NOMO-1 treated with dmso at 0.1 percent for 144 hours (cell line): ENCODE measurements around the gene LMBR1.

Experiments
- DNase-seq: peaks from one replicate; lab custom pipeline; 2025; ENCODE audit not compliant: unreplicated experiment; lab: John Stamatoyannopoulos, UW

Gene LMBR1

GRCh38 chr7:156764016-156764669, 128.8 kb downstream of the LMBR1 start:
- no peak for DNase-seq

GRCh38 chr7:156759579-156760202, 133.3 kb downstream of the LMBR1 start:
- DNase-seq = no peak

GRCh38 chr7:156759143-156759542, 133.8 kb downstream of the LMBR1 start:
- no peak for DNase-seq

DNA sequence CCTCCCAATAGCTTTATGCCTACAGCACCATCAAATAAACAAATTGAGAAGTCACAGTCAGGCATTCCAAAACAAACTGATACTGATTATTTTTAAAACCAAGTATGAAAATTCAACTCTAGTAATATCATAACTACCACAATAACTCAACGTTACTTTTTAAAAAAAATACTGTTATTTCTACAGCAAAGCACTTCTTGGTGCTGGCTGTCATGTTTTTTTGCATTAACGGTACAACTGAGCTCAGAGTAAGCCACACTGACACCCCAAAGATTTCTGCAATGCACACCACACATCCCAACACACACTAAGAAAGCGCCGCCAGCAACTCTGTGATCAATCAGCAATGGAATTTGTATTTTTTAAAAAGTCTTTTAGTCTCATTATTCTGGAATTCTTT, 138.8 kb downstream of the LMBR1 start:
- no peak for DNase-seq

GRCh38 chr7:156753630-156754029, 139.4 kb downstream of the LMBR1 start:
- DNase-seq = no peak

GRCh38 chr7:156753229-156753560, 139.8 kb downstream of the LMBR1 start:
- no peak for DNase-seq

GRCh38 chr7:156752367-156753228, 140.4 kb downstream of the LMBR1 start:
- DNase-seq = no peak

GRCh38 chr7:156751319-156751718, 141.7 kb downstream of the LMBR1 start:
- no peak for DNase-seq

GRCh38 chr7:156747718-156748117, 145.3 kb downstream of the LMBR1 start:
- no peak for DNase-seq

DNA sequence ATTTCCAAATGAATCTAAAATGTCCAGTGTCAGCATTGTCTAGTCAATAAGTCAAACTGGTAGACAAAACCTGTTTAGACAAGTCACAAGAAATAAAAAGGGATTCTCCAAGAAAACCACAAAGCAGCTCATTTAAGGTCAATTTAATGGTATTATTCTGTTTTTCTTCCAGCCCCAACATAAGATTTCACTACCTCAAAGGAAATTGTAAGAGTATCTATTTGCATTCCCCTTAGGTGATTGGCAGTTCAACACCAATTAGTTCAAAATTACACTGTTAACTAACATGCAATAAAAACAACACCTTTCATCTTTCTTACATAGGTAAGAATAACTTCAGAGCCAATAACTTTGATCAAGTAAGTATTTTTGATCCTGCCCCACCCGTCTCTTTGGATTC, 146.1 kb downstream of the LMBR1 start:
- no peak for DNase-seq

GRCh38 chr7:156739596-156739995, 153.4 kb downstream of the LMBR1 start:
- no peak for DNase-seq

- no peak for DNase-seq
These were observed 157.1 kb downstream of the LMBR1 start for GRCh38 chr7:156735851-156736250.

GRCh38 chr7:156733638-156734037, 159.3 kb downstream of the LMBR1 start:
- no peak for DNase-seq

DNA sequence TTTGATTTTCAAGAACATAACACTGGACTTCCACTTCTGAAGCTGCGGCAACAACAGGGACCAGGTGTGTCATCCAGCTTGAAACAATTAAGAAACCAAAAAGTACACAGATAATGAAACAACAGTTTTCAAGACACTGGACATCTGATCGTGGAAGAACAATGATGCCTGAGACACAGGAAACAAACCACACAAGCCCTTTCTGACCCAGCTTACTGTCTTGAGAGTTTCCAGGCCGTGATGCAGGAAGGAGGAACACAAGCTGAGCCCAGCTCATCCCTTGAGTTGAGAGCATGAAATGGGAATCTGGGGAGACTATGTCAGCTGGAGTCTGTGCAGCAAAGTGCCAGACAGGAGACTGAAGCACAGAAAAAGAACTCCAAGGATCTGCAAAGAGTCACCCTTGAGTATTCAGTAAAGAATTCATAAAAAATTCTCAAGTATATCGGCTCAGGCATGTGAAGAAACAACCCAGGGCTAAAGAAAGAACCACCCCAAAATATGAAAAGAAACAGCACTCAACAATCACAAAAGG, 160.8 kb downstream of the LMBR1 start:
- DNase-seq = no peak

DNA sequence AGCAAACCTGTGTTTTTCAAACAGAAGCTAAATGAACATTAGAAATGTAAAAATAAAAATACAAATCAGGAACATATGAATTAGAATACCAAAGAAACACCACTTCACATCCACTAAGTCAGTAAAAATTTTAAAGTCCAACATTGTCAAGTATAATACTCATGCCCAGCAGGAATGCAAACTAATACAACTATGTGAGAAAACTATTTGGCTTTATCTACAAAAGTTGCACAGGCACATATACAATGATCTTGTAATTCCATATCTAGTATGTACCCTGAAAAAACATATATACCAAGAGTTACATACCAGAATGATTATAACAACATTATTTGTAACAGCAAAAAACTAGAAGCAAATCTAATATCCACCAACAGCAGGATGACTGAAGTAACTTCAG, 161.3 kb downstream of the LMBR1 start:
- no peak for DNase-seq

GRCh38 chr7:156725936-156726335, 167.0 kb downstream of the LMBR1 start:
- DNase-seq = no peak

DNA sequence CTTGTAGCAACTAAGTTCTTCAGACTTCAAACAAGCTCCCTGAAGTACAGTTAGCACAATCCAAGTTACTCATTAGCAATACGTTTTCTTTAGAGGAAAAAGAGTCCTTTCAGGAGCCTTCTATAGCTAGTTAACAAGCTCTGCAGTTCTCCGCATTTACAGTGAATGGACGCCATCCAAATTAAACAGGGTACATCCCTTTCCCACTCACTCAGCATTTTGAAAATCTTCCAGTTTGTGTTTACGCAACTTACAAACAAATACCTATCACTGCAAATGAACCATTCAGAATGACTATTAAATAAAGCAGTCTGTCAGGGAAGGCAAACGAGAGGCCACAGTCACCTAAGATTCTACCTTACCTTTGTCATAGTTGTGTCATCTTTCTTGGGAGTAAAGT, 167.9 kb downstream of the LMBR1 start:
- DNase-seq = no peak

DNA sequence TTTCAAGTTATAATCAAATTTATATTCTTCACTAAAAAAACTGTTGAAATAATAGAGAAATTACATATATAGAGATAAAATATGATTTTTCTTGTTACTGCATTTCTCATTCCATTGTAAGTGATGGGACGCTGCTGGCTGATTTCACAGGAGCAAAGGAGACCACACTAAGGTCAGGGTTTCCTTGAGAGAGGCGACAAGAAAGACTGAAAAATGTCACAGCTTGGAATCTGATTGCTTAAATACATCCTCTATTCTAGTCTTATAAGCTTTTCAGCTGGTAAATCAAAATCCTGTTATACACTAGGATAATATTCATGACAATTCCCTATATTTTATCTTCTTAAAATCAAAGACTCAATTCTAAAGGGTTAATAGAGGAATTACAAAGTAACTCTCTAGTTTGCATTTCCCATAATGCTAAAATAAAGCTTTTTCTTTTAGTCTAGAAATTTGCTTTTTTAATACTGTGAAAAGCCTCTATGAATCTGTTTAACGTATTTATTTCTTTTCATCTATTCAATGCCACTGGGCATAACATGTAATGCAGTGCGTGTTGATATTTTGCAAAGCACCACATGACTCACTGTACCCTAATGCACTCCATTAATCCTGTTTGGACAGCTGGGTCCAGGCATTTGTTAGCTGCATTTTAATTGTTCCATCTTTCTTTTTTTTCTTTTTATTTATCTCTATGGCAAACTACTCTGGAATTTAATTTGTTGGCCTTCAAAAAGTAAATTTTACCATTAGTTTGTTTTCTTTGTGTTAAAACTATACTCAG, 170.7 kb downstream of the LMBR1 start:
- DNase-seq = no peak

- DNase-seq = no peak
These were observed 189.1 kb downstream of the LMBR1 start for GRCh38 chr7:156703773-156704482.

DNA sequence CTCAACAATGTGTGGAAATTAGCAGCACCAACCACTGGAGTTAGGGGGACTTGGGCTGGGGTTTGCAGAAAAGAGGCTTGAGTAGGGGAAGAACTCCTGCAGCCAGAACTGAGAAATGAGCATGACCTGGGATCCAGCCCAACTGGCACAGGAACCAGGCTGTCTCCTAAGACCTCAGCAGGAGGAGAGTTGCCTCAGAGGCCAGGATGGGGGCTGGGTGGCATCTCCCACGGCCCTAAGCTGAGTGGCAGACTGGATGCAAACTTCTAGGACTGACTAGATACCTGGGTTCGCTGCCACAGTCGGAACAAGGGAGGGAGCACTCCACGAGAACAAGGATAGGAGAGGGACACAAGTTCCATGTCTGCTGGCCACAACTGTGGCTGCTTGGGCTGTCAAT, 189.8 kb downstream of the LMBR1 start:
- no peak for DNase-seq

- DNase-seq = no peak
These were observed 190.6 kb downstream of the LMBR1 start for GRCh38 chr7:156702399-156702798.
